Measurements from ENCODE around the gene EHBP1L1. TPM values are rescaled to one million over a fixed set of nuclear protein-coding genes. Genes with fewer than 3 reads are reported as not detected.

The EHBP1L1 gene
- total and polyA plus RNA-seq, 7 donors, result 114 to 345 (median 208) TPM

- no peaks in the 10 kb centered on the region for H3K27me3 ChIP-seq (ENCODE audit: insufficient read depth in 3 of 3, low read length in 2 of 3)
- H3K4me1 ChIP-seq, result peaks cover 42% of the 10 kb centered on the region
- H3K9me3 ChIP-seq, result no peaks in the 10 kb centered on the region
- TF ChIP-seq, protein P1, sequence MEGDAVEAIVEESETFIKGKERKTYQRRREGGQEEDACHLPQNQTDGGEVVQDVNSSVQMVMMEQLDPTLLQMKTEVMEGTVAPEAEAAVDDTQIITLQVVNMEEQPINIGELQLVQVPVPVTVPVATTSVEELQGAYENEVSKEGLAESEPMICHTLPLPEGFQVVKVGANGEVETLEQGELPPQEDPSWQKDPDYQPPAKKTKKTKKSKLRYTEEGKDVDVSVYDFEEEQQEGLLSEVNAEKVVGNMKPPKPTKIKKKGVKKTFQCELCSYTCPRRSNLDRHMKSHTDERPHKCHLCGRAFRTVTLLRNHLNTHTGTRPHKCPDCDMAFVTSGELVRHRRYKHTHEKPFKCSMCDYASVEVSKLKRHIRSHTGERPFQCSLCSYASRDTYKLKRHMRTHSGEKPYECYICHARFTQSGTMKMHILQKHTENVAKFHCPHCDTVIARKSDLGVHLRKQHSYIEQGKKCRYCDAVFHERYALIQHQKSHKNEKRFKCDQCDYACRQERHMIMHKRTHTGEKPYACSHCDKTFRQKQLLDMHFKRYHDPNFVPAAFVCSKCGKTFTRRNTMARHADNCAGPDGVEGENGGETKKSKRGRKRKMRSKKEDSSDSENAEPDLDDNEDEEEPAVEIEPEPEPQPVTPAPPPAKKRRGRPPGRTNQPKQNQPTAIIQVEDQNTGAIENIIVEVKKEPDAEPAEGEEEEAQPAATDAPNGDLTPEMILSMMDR (IDR thresholded peaks at IDR 0.05), result no peak
- ATAC-seq (no peak), DNase-seq (peak in 1 of 2 donors; percentile 68)
- H3K4me3 ChIP-seq, result peak overlapping the region; percentile 97
- intact Hi-C loops (cut with DNase I), result loop anchor here in 1 of 2 donors (5.0 kb wide), 1 partner anchor 39 kb away; the partner anchor contains the start of genes FAM89B and ZNRD2
- 52 to 60% (median 56%) methylated on average over 9 to 10 of the region's 10 CpGs for WGBS, 3 donors
- peaks cover 0 to 17% of the 10 kb centered on the region in 2 donors for H3K36me3 ChIP-seq (ENCODE audit: insufficient read depth in 1 of 2, low read depth in 1 of 2)
- H3K27ac ChIP-seq, result peak overlapping the region; percentile 89
Observed at GRCh38 chr11:65611028-65611757, 35.3 kb downstream of the EHBP1L1 start.

DNA sequence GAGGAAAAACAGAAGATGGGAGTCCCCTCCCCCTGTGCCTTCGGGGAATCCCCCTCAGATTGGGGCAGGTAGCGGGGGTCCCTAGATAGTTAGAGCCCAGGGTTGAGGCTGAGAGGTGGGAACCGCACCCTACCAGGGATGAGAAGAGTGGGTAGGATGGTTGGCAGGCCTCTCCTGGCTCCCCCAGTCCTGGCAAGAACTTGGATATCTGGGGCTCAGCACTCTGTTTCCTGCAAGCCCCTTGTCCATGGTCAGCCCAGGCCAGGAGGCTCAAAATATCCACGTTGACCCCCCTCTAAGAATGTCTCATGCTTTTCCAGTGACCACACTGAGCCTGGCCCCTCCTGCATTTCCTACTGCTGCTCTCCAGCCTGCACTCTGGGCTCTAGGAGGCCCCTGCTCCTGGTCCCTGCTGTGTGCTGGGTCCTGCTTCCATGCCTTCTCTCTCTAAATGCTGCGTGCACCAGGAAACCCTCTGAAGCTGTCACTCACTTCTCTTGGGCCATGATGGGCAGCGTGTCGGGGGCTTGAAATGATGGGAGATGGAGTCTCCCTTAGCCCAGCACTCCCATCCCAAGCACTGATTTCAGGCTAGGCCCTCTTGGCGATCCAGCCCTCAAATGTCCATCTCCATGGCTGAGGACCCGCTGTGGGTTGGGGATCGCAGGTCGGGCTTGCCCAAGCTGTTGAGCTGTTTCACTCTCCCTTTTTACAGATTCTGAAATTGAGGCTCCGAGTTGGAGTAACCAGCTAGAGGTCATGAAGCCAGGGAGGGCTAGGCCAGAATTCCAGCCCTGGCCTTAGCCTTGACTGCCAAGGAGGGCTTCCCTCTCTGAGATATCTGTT is 36.1 kb downstream of the EHBP1L1 start:
- H3K4me3 ChIP-seq, result peak overlapping the region; percentile 97
- ATAC-seq (no peak), DNase-seq (no peak)
- TF ChIP-seq, protein P1 (IDR thresholded peaks at IDR 0.05), result no peak
- WGBS, 3 donors, result 58 to 72% (median 69%) methylated on average over 12 of the region's 12 CpGs
- H3K9me3 ChIP-seq, result no peaks in the 10 kb centered on the region
- H3K27ac ChIP-seq, result peak overlapping the region; percentile 89
- peaks cover 0 to 18% of the 10 kb centered on the region in 2 donors for H3K36me3 ChIP-seq (ENCODE audit: insufficient read depth in 1 of 2, low read depth in 1 of 2)
- peaks cover 44% of the 10 kb centered on the region for H3K4me1 ChIP-seq
- intact Hi-C loops (cut with DNase I), result loop anchor here in 1 of 2 donors (5.0 kb wide), 1 partner anchor 40 kb away; the partner anchor contains the start of genes FAM89B and ZNRD2
- H3K27me3 ChIP-seq (ENCODE audit: insufficient read depth in 3 of 3, low read length in 2 of 3), result no peaks in the 10 kb centered on the region

DNA sequence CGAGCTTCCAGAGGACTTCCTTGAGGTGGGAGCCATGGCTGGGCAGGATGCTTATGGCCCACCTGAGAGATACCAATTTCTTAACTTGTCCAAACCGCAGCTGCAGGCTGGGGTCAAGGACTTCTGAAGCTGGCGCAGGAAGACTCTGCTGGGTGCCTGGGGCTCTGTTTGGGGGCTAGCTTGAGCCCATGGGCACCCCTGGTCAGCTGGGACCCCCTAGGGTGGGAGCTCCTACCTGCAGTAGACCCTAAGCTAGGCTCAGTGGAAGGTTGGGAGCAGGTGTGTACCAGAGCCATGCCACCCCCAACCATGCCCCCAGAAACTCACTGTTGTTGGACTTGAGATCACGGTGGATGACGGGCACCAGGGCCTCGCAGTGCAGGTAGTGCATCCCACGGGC is 36.8 kb downstream of the EHBP1L1 start:
- intact Hi-C loops (cut with DNase I), result loop anchor here in 1 of 2 donors (5.0 kb wide), 1 partner anchor 40 kb away; the partner anchor contains the start of genes FAM89B and ZNRD2
- Histone ChIP-seq H3K27ac (peak overlapping the region; percentile 89), H3K27me3 (ENCODE audit: insufficient read depth in 3 of 3, low read length in 2 of 3) (no peaks in the 10 kb centered on the region), H3K36me3 (ENCODE audit: insufficient read depth in 1 of 2, low read depth in 1 of 2) (peaks cover 0 to 25% of the 10 kb centered on the region in 2 donors), H3K9me3 (no peaks in the 10 kb centered on the region), H3K4me3 (peak overlapping the region; percentile 97), H3K4me1 (peaks cover 45% of the 10 kb centered on the region)
- DNase-seq (no peak), ATAC-seq (no peak)
- TF ChIP-seq, protein P1 (IDR thresholded peaks at IDR 0.05), result no peak
- WGBS, 3 donors, result 49 to 56% (median 56%) methylated on average over 7 of the region's 7 CpGs

DNA sequence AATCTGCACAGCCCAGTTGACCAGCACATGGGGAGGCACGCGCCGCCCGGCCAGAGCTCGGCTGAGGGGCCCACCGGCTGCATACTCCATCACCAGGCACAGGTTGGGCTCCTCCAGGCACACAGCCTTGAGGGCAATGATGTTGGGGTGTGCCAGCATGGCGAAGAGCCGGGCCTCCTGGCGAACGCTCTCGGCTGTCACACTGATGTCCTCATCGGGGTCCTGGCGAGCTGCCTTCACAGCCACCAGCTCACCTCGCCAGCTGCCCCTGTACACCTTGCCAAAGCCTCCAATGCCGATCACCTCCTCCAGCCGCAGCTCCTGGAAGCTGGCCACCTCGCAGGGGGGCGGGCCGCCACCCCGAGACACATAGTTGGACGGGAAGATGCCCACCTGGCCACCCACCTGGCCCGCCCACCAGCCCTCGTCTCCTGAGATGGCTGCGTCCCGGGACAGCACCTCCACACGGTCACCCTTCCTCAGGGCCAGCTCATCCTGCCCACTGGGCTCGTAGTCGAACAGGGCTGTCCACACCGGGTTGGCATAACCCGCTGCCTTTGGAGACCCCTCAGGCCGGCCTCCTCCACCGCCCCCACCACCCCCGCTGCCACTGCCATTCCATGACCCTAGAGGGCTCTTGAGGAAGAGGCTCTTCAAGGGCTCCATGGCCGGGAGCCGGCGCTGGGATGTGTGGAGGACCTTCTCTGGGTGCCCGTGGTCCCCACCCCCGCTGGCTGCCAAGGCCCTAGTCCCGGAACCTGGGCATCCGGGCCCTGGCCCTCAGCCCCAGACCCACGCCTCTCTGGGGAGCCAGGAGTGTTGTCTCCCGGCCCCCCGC is 37.5 kb downstream of the EHBP1L1 start:
- Histone ChIP-seq H3K4me3 (peak overlapping the region; percentile 97), H3K9me3 (no peaks in the 10 kb centered on the region), H3K27me3 (ENCODE audit: insufficient read depth in 3 of 3, low read length in 2 of 3) (no peaks in the 10 kb centered on the region), H3K4me1 (peaks cover 41% of the 10 kb centered on the region), H3K36me3 (ENCODE audit: insufficient read depth in 1 of 2, low read depth in 1 of 2) (peaks cover 0 to 32% of the 10 kb centered on the region in 2 donors), H3K27ac (peak overlapping the region; percentile 89)
- 10 to 12% (median 11%) methylated on average over 33 to 43 of the region's 43 CpGs for WGBS, 3 donors
- intact Hi-C loops (cut with DNase I), result loop anchor here in 1 of 2 donors (5.0 kb wide), 1 partner anchor 41 kb away; the partner anchor contains the start of genes FAM89B and ZNRD2
- peak in 1 of 4 donors; percentile 0 for ATAC-seq
- DNase-seq, result peak in 1 of 2 donors; percentile 75
- TF ChIP-seq, protein P1 (IDR thresholded peaks at IDR 0.05), result no peak

All from psoas muscle (tissue), 8 donors.